Neuron (in vitro differentiated cells): ENCODE measurements around the gene KLF7.
A peak's percentile ranks its signal among the peaks of the same experiment; 100 is the strongest.

Experiments used
- H2AFZ ChIP-seq: one replicate; pipeline ENCODE4 v1.6.1; 2013; ENCODE audit warnings: low read depth, mild to moderate bottlenecking, inconsistent platforms, low read length, moderate library complexity
- H3K27me3 ChIP-seq: one replicate; pipeline ENCODE4 v1.6.1; 2013; ENCODE audit warnings: low read length; ENCODE audit not compliant: insufficient read depth
- H3K36me3 ChIP-seq: one replicate; pipeline ENCODE4 v1.6.1; 2013; ENCODE audit warnings: low read length; ENCODE audit not compliant: insufficient read depth
- H3K4me1 ChIP-seq: one replicate; pipeline ENCODE4 v1.6.1; 2013; ENCODE audit warnings: low read length; ENCODE audit not compliant: insufficient read depth
- H3K4me3 ChIP-seq: 2 replicates; pipeline ENCODE4 v1.5.1; 2013; ENCODE audit warnings: mild to moderate bottlenecking, low read length, moderate library complexity
- H3K9me3 ChIP-seq: one replicate; pipeline ENCODE4 v1.6.1; 2013; ENCODE audit warnings: low read length

KLF7 gene

GRCh38 chr2:207163053-207163755 is 2.5 kb downstream of the KLF7 start:
- Histone ChIP-seq H3K9me3 (no peaks in the 10 kb centered on the region), H3K4me1 (peaks cover 44% of the 10 kb centered on the region), H3K4me3 (peak overlapping the region; percentile 79), H2AFZ (no peak overlapping the region), H3K36me3 (no peaks in the 10 kb centered on the region), H3K27me3 (no peaks in the 10 kb centered on the region)

GRCh38 chr2:207162316-207162715 is 3.4 kb downstream of the KLF7 start:
- peak overlapping the region; percentile 79 for H3K4me3 ChIP-seq
- no peak overlapping the region for H2AFZ ChIP-seq
- no peaks in the 10 kb centered on the region for H3K9me3 ChIP-seq
- no peaks in the 10 kb centered on the region for H3K36me3 ChIP-seq
- peaks cover 37% of the 10 kb centered on the region for H3K4me1 ChIP-seq
- H3K27me3 ChIP-seq: no peaks in the 10 kb centered on the region

DNA sequence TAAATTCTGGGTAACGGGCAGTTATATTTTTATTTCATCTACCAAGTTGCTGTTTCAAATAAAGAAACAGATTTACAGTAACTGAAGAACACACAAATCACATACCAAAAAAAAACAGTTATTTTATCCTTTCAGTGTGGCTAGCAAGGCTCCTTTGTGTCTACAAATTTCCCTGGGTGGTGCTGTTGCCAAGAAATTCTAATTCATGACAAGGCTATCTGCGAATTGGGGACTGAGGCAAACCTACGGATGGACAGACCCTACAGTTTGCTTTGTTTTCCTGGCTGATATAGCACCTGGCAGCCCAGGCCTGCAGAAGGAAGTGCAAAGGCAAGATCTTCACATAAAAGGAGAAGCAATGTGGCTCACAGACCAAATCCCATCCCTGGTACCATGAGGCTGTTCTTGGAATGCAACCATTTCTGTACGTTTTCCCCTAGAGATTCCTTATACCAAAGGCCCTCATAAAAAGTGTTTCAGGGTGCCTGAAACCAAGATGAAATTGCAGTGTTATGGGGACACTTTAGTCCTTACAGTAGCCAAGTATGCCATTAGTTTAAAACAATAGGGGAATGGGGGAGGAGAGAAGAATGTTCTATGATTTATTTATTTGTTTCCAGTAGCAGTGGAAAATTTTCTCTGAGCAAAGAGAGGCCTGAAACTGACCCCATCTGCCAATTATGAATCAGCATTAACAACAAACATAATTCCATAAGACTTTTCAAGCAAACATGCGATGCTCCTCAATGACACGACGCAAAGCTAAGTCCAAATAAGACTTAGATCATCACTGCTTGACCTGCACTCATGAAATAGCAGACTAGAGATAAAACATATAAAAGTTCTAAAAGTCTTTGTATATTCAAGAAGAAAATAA is 4.3 kb downstream of the KLF7 start:
- Histone ChIP-seq H3K36me3 (no peaks in the 10 kb centered on the region), H3K4me1 (peaks cover 34% of the 10 kb centered on the region), H3K9me3 (no peaks in the 10 kb centered on the region), H2AFZ (no peak overlapping the region), H3K27me3 (no peaks in the 10 kb centered on the region), H3K4me3 (no peak overlapping the region)

DNA sequence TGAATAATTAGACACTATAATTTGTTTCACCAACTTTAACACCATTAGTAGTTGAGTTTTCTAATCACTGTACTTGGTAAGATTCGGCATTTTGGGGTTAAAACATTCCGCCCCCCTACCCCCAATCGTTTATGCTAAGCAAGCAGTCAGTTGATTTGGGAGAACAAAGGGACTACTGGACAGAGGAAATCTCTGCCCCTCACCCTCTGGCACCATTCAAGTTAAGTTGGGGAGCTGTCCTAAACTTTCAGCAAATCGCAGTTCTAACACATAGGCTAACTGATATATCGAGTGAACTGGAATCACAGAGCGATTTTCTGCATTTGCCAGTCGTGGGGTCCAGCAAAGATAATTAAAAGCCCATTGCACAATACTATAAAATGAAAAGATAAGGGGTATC is 5.6 kb downstream of the KLF7 start:
- Histone ChIP-seq H2AFZ (no peak overlapping the region), H3K4me1 (peaks cover 34% of the 10 kb centered on the region), H3K36me3 (no peaks in the 10 kb centered on the region), H3K9me3 (no peaks in the 10 kb centered on the region), H3K27me3 (no peaks in the 10 kb centered on the region), H3K4me3 (no peak overlapping the region)

GRCh38 chr2:207159002-207159401 is 6.7 kb downstream of the KLF7 start:
- Histone ChIP-seq H3K9me3 (no peaks in the 10 kb centered on the region), H3K4me1 (peaks cover 39% of the 10 kb centered on the region), H2AFZ (no peak overlapping the region), H3K36me3 (no peaks in the 10 kb centered on the region), H3K27me3 (no peaks in the 10 kb centered on the region), H3K4me3 (no peak overlapping the region)

DNA sequence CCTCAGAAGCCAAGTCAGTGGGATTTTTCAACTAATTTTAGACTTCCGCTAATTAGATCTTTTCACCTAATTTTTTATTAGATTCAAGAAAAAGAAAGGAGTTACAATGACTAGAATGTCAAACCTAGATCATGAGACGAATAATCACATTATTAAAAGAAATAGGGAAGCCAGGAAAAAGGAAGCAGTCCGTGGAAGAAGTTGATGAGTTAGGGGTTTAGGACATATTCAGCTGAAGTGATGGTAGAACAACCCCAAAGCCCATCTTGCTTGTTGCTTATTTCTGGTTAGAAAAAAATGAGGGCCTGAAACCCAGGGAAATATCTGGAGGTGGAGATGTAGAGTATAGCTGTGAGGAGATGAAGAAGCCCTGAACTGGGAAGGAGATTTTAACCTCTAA is 8.0 kb downstream of the KLF7 start:
- Histone ChIP-seq H3K4me3 (no peak overlapping the region), H3K9me3 (no peaks in the 10 kb centered on the region), H3K27me3 (no peaks in the 10 kb centered on the region), H3K36me3 (no peaks in the 10 kb centered on the region), H3K4me1 (peaks cover 42% of the 10 kb centered on the region), H2AFZ (no peak overlapping the region)

GRCh38 chr2:207157162-207157481 is 8.6 kb downstream of the KLF7 start:
- no peaks in the 10 kb centered on the region for H3K36me3 ChIP-seq
- no peaks in the 10 kb centered on the region for H3K27me3 ChIP-seq
- H2AFZ ChIP-seq: no peak overlapping the region
- peaks cover 42% of the 10 kb centered on the region for H3K4me1 ChIP-seq
- H3K9me3 ChIP-seq: no peaks in the 10 kb centered on the region
- no peak overlapping the region for H3K4me3 ChIP-seq

DNA sequence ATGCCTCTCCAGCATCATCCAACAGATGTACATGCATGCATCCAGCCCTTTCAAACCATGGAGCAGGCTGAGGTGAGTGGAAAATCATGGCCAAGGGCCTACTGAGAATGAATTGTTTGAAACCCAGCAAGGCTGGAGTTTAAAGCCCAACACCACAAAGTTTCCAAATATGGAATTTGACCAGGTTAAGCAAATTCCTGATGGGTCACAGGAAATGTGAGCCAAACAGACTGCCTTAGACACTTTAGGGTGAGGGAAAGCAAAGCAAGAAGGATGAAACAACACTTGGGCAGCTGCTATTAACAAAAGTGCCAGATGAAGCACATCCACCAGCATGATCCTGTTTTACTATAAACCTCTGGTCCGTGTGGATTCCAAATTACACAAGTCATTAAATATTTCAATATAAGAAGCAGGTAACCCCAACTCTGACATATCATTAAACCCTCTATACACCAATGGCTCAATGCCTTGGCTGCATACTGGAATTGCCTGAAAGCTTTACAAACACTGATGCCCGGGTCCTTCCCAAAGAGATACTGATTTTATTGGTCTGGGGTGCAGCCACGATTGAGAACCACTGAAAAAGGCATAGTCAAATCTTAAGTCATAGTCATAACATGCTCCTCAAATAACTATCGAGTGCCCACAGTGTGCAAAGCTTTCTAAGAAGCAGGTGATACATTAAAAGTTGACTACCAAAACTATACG is 9.1 kb downstream of the KLF7 start:
- H3K27me3 ChIP-seq: no peaks in the 10 kb centered on the region
- H2AFZ ChIP-seq: no peak overlapping the region
- no peaks in the 10 kb centered on the region for H3K36me3 ChIP-seq
- peaks cover 42% of the 10 kb centered on the region for H3K4me1 ChIP-seq
- no peak overlapping the region for H3K4me3 ChIP-seq
- H3K9me3 ChIP-seq: no peaks in the 10 kb centered on the region

DNA sequence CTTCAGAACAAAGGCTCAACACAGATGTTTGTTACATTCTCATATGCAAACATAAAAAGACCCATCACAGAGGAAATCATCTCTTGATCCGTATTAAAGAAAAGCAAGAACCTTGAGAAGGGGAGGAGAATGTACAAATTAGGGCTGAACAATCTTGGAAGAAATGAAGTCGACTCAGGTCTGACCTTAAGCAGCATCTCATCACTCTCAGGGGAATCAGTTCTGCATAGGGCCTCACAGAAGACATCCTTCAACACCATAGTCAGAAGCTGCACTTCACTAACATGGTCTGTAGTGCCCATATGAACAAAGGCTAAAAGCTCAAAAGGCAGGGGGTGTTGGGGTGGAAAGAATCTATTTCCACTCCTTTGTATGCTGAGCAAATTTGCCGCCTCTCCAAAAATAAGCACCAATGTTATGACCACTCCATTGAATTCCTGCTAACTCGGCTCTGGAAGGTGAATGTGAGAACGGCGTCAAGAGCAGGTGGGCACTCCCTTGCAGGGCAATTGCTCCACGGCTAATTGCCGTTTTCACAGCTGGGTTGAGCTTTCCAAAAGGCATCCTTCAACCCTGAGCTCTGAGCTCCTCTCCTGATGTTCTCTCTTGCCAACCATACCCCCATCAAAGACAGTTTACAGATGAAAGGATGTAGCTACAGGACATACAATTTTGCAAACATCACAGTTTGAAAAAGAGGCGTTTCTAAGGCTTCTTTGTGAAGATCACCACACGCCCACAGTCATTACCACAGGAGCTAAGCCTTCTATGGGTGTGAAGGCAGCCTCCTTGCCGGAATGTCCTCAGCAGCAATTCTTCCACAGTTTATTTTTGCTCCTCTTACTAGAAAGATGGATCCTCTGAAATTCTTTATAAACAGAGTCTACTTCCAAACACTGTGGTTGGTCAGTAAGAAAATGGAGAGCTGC is 10.0 kb downstream of the KLF7 start:
- Histone ChIP-seq H3K36me3 (no peaks in the 10 kb centered on the region), H3K4me3 (no peak overlapping the region), H3K27me3 (no peaks in the 10 kb centered on the region), H3K4me1 (peaks cover 42% of the 10 kb centered on the region), H3K9me3 (no peaks in the 10 kb centered on the region), H2AFZ (no peak overlapping the region)

GRCh38 chr2:207154556-207155510 is 10.9 kb downstream of the KLF7 start:
- H3K4me3 ChIP-seq: no peak overlapping the region
- peaks cover 46% of the 10 kb centered on the region for H3K4me1 ChIP-seq
- no peak overlapping the region for H2AFZ ChIP-seq
- H3K9me3 ChIP-seq: no peaks in the 10 kb centered on the region
- no peaks in the 10 kb centered on the region for H3K36me3 ChIP-seq
- H3K27me3 ChIP-seq: no peaks in the 10 kb centered on the region

- Histone ChIP-seq H3K4me1 (peaks cover 43% of the 10 kb centered on the region), H3K9me3 (no peaks in the 10 kb centered on the region), H2AFZ (no peak overlapping the region), H3K4me3 (no peak overlapping the region), H3K27me3 (no peaks in the 10 kb centered on the region), H3K36me3 (no peaks in the 10 kb centered on the region)
These were observed 12.3 kb downstream of the KLF7 start for GRCh38 chr2:207153266-207153975.
